ENCODE measurements around the gene KRT82. TPM values are rescaled to one million over a fixed set of nuclear protein-coding genes. Genes with fewer than 3 reads are reported as not detected.

Gene KRT82
- total and polyA plus RNA-seq, 2 of the 8 experiments (the other 6 are each of a cell fraction or from before 2014, with no cell fraction given), result not detected

DNA sequence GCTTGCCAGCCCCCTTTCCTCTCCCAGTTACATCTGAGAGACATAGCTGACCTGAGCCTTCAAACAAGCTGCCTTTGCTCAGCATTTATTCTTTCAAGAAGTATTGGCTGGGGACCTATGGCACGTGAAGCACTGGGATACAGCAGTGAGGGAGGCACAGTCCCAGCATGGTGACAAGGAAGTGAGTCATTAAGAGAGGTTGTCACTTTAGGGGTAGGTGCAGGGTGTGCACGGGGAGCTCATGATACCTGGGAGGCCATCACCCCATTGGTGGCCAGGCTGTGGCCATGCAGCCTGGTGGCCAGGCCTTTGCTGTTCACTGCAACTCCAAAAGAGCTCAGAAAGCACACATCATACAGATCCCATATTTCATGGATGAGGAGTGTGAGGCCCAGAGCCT is 33.7 kb upstream of the KRT82 start (continued):
- TF ChIP-seq, protein P1, sequence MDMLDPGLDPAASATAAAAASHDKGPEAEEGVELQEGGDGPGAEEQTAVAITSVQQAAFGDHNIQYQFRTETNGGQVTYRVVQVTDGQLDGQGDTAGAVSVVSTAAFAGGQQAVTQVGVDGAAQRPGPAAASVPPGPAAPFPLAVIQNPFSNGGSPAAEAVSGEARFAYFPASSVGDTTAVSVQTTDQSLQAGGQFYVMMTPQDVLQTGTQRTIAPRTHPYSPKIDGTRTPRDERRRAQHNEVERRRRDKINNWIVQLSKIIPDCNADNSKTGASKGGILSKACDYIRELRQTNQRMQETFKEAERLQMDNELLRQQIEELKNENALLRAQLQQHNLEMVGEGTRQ (IDR thresholded peaks at IDR 0.05; ENCODE audit: low read length), result no peak
